Measurements from ENCODE around the gene TANC1.

The TANC1 gene

DNA sequence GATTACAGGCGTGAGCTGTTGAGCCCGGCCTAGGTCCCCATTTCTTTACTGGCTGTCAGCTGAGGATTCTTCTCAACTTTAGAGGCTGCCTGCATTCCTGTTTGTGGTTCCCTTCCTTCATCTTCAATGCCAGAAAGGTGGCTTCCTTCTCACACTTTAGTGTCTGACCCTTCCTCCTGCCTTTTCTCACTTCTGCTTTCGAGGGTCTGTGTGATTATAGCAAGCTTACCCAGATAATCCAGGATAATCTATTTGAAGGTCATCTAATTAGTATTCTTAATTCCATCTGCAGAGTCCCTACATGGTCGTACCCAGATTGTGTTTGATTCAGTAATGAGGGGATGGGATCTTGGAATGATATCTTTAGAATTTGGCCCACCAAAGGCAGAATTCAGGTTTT, 157.4 kb downstream of the TANC1 start:
- H3K9ac ChIP-seq (ENCODE audit: low read depth, low read length), result no peak overlapping the region
- WGBS, result 92% methylated on average over 4 of the region's 4 CpGs
- H3K9me3 ChIP-seq (ENCODE audit: insufficient read depth, low read depth, low read length), result no peaks in the 10 kb centered on the region
- H3K27me3 ChIP-seq (ENCODE audit: insufficient read depth, low read length), result no peaks in the 10 kb centered on the region
- H3K36me3 ChIP-seq (ENCODE audit: insufficient read depth, low read length), result no peaks in the 10 kb centered on the region
- H3K27ac ChIP-seq (ENCODE audit: low read depth, low read length), result no peak overlapping the region
- H3K4me3 ChIP-seq (ENCODE audit: low read length), result no peak overlapping the region
- peaks cover 9% of the 10 kb centered on the region; the same call in 1 of the 2 replicates for H3K4me1 ChIP-seq (ENCODE audit: insufficient read depth, low read length)

DNA sequence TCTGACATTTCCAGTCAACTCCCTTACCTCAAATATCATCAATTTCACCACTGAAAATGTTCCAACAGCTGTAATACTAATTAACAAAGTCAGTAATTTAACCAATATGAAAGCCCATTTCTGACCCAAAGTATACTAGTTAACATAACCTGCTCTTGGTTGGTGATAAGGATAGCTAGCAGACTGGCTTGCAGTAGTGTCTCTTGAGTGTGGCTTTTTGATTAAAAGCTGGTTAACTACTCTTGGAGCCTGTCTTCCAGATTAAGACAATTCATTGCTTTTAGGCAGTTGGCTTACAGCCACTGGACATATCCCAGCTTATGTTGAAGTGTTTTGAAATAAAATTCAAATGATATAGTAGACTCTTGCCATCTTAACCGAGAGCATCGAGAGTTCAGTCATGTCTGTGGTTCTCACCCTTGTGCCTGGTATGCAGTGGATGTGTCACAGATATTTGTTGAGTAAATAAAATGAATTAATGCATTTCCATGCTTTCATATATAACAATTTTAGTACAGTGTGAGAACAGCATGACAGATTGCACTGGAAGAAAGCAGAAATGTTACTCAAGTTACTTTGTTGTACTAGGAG, 158.1 kb downstream of the TANC1 start:
- no peak overlapping the region for H3K9ac ChIP-seq (ENCODE audit: low read depth, low read length)
- no peak overlapping the region for H3K27ac ChIP-seq (ENCODE audit: low read depth, low read length)
- H3K36me3 ChIP-seq (ENCODE audit: insufficient read depth, low read length), result no peaks in the 10 kb centered on the region
- H3K27me3 ChIP-seq (ENCODE audit: insufficient read depth, low read length), result no peaks in the 10 kb centered on the region
- H3K4me1 ChIP-seq (ENCODE audit: insufficient read depth, low read length), result peaks cover 10% of the 10 kb centered on the region; the same call in 1 of the 2 replicates
- 80% methylated on average over 2 of the region's 2 CpGs for WGBS
- H3K4me3 ChIP-seq (ENCODE audit: low read length), result no peak overlapping the region
- H3K9me3 ChIP-seq (ENCODE audit: insufficient read depth, low read depth, low read length), result no peaks in the 10 kb centered on the region

DNA sequence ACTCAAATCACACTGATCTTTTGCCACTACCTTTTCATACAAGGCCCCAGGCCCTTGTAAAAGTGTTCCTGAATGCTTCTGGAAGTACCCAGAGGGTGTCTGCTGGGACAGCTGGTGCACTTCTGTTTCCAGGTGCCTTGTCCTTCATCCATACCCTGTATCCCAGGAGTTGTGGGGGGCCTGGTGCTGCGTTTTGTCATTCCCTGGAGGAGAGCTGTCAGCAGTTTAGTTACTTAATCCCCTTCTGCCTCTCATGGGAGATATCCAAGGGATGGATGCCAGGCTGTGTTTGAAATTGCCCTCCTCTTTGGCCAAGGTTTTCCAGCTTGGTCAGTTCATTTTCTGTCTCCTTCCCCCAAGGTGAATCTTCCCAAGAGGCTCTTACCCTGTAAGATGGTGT, 159.8 kb downstream of the TANC1 start:
- no peak overlapping the region for H3K27ac ChIP-seq (ENCODE audit: low read depth, low read length)
- H3K27me3 ChIP-seq (ENCODE audit: insufficient read depth, low read length), result no peaks in the 10 kb centered on the region
- H3K4me3 ChIP-seq (ENCODE audit: low read length), result no peak overlapping the region
- H3K4me1 ChIP-seq (ENCODE audit: insufficient read depth, low read length), result peaks cover 16% of the 10 kb centered on the region; the same call in 1 of the 2 replicates
- H3K9ac ChIP-seq (ENCODE audit: low read depth, low read length), result no peak overlapping the region
- 83% methylated on average over 1 of the region's 1 CpG for WGBS
- H3K9me3 ChIP-seq (ENCODE audit: insufficient read depth, low read depth, low read length), result no peaks in the 10 kb centered on the region
- no peaks in the 10 kb centered on the region for H3K36me3 ChIP-seq (ENCODE audit: insufficient read depth, low read length)

DNA sequence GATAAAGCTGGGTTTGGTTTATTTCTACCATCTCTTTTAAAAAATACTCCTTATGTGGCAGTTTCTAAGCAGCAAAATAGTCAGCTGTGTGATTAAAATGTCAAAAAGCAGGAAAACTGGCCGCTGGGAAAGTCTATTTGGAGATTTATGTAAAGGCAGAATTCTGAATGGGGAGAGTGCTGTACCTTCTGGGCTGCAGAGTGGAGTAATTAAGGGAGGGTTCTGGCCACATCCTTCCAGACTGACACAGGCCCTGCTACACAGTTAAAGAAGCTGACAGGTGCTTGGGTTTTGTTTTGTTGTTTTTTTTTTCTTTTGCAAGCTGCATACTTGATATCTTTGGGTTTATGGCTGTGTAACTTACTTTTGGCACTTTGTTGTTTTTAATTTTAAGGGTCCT, 160.8 kb downstream of the TANC1 start:
- WGBS, result 50% methylated on average over 1 of the region's 1 CpG
- Histone ChIP-seq H3K9ac (ENCODE audit: low read depth, low read length) (no peak overlapping the region), H3K4me3 (ENCODE audit: low read length) (no peak overlapping the region), H3K27me3 (ENCODE audit: insufficient read depth, low read length) (no peaks in the 10 kb centered on the region), H3K9me3 (ENCODE audit: insufficient read depth, low read depth, low read length) (no peaks in the 10 kb centered on the region), H3K27ac (ENCODE audit: low read depth, low read length) (no peak overlapping the region), H3K36me3 (ENCODE audit: insufficient read depth, low read length) (no peaks in the 10 kb centered on the region), H3K4me1 (ENCODE audit: insufficient read depth, low read length) (peaks cover 14% of the 10 kb centered on the region; the same call in 1 of the 2 replicates)

DNA sequence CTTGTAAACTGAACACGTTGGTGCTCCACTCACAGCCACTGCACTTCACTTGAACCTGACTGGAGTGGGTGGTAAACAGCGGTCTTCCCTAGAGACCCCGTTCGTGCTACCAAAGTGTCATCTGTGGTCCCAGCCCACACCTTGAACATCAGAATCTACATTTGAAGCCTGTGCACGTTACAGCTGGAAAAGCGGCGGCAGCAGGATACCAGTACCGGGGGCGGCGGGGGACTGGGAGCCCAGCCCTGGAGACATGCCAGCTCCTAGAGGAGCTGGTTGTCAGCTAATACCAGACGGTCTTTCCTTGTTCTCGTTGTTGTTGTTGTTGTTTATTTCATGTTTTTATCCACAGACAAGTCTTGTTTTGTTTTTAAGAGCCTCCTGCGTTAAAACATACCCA, 161.4 kb downstream of the TANC1 start:
- H3K27ac ChIP-seq (ENCODE audit: low read depth, low read length), result no peak overlapping the region
- 92% methylated on average over 13 of the region's 13 CpGs for WGBS

DNA sequence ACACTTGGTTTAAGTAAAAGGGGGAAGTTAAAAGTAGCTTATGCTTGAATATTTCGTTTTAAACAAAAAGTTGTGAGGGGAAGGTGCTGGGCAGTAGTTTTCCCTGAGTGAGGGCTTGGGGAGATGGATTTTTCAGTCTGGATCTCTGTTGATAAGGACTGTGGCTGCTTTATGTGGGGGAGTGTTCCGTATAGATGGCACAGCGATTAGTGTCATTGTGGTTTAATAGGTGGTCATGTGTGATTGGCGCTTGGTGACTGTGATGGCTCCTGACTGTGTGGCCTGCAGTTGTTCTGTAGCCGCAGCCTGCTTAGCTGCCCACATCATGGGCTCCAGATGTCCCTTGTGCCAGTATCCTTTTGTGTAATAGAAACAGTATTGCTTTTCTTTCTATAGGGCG, 161.9 kb downstream of the TANC1 start:
- Histone ChIP-seq H3K4me3 (ENCODE audit: low read length) (no peak overlapping the region), H3K36me3 (ENCODE audit: insufficient read depth, low read length) (no peaks in the 10 kb centered on the region), H3K27ac (ENCODE audit: low read depth, low read length) (no peak overlapping the region), H3K9ac (ENCODE audit: low read depth, low read length) (no peak overlapping the region), H3K27me3 (ENCODE audit: insufficient read depth, low read length) (no peaks in the 10 kb centered on the region), H3K9me3 (ENCODE audit: insufficient read depth, low read depth, low read length) (no peaks in the 10 kb centered on the region), H3K4me1 (ENCODE audit: insufficient read depth, low read length) (peaks cover 7% of the 10 kb centered on the region; the same call in 1 of the 2 replicates)
- WGBS, result 94% methylated on average over 5 of the region's 6 CpGs

More for the DNA sequence above, 161.4 kb downstream of the TANC1 start:
- Histone ChIP-seq H3K9me3 (ENCODE audit: insufficient read depth, low read depth, low read length) (no peaks in the 10 kb centered on the region), H3K27me3 (ENCODE audit: insufficient read depth, low read length) (no peaks in the 10 kb centered on the region), H3K36me3 (ENCODE audit: insufficient read depth, low read length) (no peaks in the 10 kb centered on the region), H3K4me3 (ENCODE audit: low read length) (no peak overlapping the region), H3K4me1 (ENCODE audit: insufficient read depth, low read length) (peaks cover 11% of the 10 kb centered on the region; the same call in 1 of the 2 replicates), H3K9ac (ENCODE audit: low read depth, low read length) (no peak overlapping the region)

DNA sequence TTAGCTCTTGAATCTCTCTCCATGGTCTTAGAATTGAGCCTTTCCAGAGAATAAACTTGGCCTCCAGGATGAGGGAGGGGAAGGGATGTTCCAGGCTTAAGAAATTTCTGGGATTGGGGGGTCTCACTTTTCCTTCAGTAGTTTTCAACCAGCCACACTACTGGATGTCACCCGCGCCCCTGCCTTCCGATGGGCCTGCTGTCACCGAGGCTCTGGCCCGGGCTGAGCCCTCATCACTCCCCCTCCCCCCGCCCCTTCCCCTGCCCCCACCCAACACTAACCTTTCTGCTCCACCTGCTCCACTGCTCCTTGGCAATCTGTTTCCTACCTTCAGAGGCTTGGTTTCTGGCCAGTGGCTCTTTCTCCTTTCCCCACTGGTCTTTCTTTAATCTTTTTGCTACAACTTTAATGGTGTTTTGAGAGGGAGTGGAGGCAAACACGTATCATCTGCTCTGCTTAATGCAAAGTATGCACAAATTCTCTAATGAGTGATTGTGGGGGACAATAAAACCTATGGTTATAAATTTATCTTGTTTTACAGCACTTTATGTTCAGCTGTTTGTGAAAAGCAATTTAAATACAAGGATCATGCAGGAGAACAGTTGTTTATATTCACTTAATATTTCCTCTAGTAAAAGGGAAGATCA, 162.9 kb downstream of the TANC1 start:
- no peak overlapping the region for H3K27ac ChIP-seq (ENCODE audit: low read depth, low read length)
- H3K9me3 ChIP-seq (ENCODE audit: insufficient read depth, low read depth, low read length), result no peaks in the 10 kb centered on the region
- no peaks in the 10 kb centered on the region for H3K27me3 ChIP-seq (ENCODE audit: insufficient read depth, low read length)
- H3K36me3 ChIP-seq (ENCODE audit: insufficient read depth, low read length), result no peaks in the 10 kb centered on the region
- H3K4me3 ChIP-seq (ENCODE audit: low read length), result no peak overlapping the region
- WGBS, result 66% methylated on average over 6 of the region's 7 CpGs
- H3K9ac ChIP-seq (ENCODE audit: low read depth, low read length), result no peak overlapping the region
- peaks cover 9% of the 10 kb centered on the region; the same call in 1 of the 2 replicates for H3K4me1 ChIP-seq (ENCODE audit: insufficient read depth, low read length)

DNA sequence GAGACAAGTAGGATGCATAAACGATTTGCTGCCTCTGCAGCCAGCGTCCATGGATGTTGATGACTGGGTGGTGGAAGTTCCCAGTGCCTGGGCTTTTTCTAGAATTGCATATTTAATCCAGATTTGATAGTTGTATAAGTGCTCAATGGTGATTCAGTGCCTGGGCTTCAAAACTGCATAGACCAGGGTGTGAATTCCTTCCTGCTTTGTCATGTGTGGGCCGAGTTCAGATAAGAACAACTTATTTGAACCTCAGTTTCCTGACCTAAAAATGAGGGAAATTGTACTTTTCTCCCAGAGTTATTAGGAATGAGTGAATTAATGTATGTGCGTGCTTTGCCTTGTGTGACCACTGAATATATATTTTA, 163.5 kb downstream of the TANC1 start:
- H3K27ac ChIP-seq (ENCODE audit: low read depth, low read length), result no peak overlapping the region
- 77% methylated on average over 3 of the region's 4 CpGs for WGBS
- no peak overlapping the region for H3K9ac ChIP-seq (ENCODE audit: low read depth, low read length)
- H3K36me3 ChIP-seq (ENCODE audit: insufficient read depth, low read length), result no peaks in the 10 kb centered on the region
- no peaks in the 10 kb centered on the region for H3K27me3 ChIP-seq (ENCODE audit: insufficient read depth, low read length)
- peaks cover 10% of the 10 kb centered on the region; the same call in 1 of the 2 replicates for H3K4me1 ChIP-seq (ENCODE audit: insufficient read depth, low read length)
- no peak overlapping the region for H3K4me3 ChIP-seq (ENCODE audit: low read length)
- H3K9me3 ChIP-seq (ENCODE audit: insufficient read depth, low read depth, low read length), result no peaks in the 10 kb centered on the region

DNA sequence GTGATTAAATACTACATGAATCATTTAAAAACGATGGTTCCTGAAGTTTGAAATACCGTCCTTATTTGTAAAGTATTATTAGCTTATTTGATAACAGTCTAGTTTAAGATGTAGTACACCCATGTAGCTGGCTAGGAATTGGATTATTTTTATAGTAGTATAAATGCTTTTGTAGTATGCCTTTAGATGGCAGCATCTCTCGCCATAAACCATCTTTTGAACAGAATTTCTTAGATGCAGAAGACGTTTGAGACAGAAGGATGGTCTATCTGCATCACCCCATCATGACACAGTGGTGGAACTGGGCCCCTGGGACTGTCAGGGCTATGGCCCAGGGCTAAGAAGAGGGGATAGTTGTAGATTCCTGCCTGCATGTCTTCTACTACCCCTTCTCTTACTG, 165.4 kb downstream of the TANC1 start:
- no peak overlapping the region for H3K4me3 ChIP-seq (ENCODE audit: low read length)
- 96% methylated on average over 4 of the region's 4 CpGs for WGBS

DNA sequence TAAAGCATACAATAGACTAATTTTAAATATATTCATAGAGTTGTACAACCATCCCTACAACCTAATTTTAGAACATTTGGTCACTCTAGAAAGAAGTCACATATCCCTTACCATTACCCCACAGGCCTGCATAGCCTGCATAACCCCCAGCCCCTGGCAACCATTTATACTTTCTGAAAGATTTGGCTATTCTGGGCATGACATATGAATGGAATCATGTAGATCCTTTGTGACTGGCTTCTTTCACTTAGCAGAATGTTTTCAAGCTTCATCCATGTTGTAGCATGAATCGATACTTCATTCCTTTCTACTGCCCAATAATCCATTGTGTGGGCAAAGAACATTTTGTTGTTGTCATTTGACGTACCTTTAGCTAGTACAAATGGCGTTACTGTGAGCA, 166.5 kb downstream of the TANC1 start:
- no peak overlapping the region for H3K27ac ChIP-seq (ENCODE audit: low read depth, low read length)
- no peaks in the 10 kb centered on the region for H3K36me3 ChIP-seq (ENCODE audit: insufficient read depth, low read length)
- no peak overlapping the region for H3K4me3 ChIP-seq (ENCODE audit: low read length)
- H3K27me3 ChIP-seq (ENCODE audit: insufficient read depth, low read length), result no peaks in the 10 kb centered on the region
- no peak overlapping the region for H3K9ac ChIP-seq (ENCODE audit: low read depth, low read length)
- WGBS, result 93% methylated on average over 3 of the region's 3 CpGs
- no peaks in the 10 kb centered on the region for H3K9me3 ChIP-seq (ENCODE audit: insufficient read depth, low read depth, low read length)
- peaks cover 29% of the 10 kb centered on the region; the same call in 1 of the 2 replicates for H3K4me1 ChIP-seq (ENCODE audit: insufficient read depth, low read length)

More for the DNA sequence above, 165.4 kb downstream of the TANC1 start:
- H3K27ac ChIP-seq (ENCODE audit: low read depth, low read length), result no peak overlapping the region
- H3K9ac ChIP-seq (ENCODE audit: low read depth, low read length), result no peak overlapping the region
- no peaks in the 10 kb centered on the region for H3K36me3 ChIP-seq (ENCODE audit: insufficient read depth, low read length)
- H3K27me3 ChIP-seq (ENCODE audit: insufficient read depth, low read length), result no peaks in the 10 kb centered on the region
- peaks cover 24% of the 10 kb centered on the region; the same call in 1 of the 2 replicates for H3K4me1 ChIP-seq (ENCODE audit: insufficient read depth, low read length)
- H3K9me3 ChIP-seq (ENCODE audit: insufficient read depth, low read depth, low read length), result no peaks in the 10 kb centered on the region

DNA sequence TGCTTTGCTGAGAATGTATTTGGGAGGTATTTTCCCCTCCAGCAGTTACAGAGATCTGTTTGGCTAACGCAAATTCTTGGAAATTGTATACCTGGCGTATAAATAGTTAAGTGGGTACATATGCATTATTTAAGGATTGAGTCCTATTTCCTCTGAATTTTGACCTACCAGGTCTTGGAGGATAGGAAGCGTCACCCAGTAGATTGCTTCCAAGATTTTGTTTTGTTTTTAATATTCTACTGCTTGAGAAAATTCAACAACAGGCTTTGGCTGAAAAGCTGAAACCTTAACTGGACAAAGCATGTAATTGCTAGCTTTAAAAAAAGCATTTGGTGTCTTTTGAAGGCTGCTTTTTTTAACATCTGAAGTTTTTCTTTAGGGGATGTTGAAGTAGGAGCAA, 168.0 kb downstream of the TANC1 start:
- Histone ChIP-seq H3K27ac (ENCODE audit: low read depth, low read length) (no peak overlapping the region), H3K36me3 (ENCODE audit: insufficient read depth, low read length) (no peaks in the 10 kb centered on the region), H3K4me3 (ENCODE audit: low read length) (no peak overlapping the region), H3K9ac (ENCODE audit: low read depth, low read length) (no peak overlapping the region), H3K4me1 (ENCODE audit: insufficient read depth, low read length) (peaks cover 29% of the 10 kb centered on the region; the same call in 1 of the 2 replicates), H3K27me3 (ENCODE audit: insufficient read depth, low read length) (no peaks in the 10 kb centered on the region), H3K9me3 (ENCODE audit: insufficient read depth, low read depth, low read length) (no peaks in the 10 kb centered on the region)
- 92% methylated on average over 3 of the region's 3 CpGs for WGBS

Data from HUES64 (cell line).